K562 (cell line): ENCODE data around the gene SHISA3. TPM values are rescaled to one million over a fixed set of nuclear protein-coding genes. Genes with fewer than 3 reads are reported as not detected.

Source experiments
- ATAC-seq: fragments of 200-7000 bp; cut with Tn5 transposase; 3 replicates; pipeline ENCODE4 v1.9.1; 2020; ENCODE audit warnings: moderate library complexity
- BruUV-seq: library from RNA; stranded (reverse); fragments of 400-500 nt; replicated peaks from 2 replicates; lab custom pipeline; 2021; lab: Mats Ljungman, UMichigan
- CTCF ChIA-PET: fragments of 300-600 bp; formaldehyde crosslinking; extraction: SDS; loops from one replicate; lab custom pipeline; 2021; ENCODE audit warnings: low intra/inter-chr PET ratio; lab: Yijun Ruan, JAX
- POLR2A ChIA-PET: fragments of 300-600, 350-650 bp; sonication (Branson Sonifier 250); formaldehyde crosslinking; extraction: SDS; loops from one replicate; lab custom pipeline; 2021; ENCODE audit warnings: antibody characterized with exemption, inconsistent platforms; lab: Yijun Ruan, JAX
- DNase-seq, 4 experiments: peaks; one replicate each; pipeline versions ENCODE4 v3.0.0 to v3.0.0-alpha.2; 2011 to 2018; ENCODE audit warnings: low spot score in 3 of 4, mixed read lengths in 3 of 4; ENCODE audit errors: extremely low read depth in 1 of 4
- FAIRE-seq: peaks from 2 replicates; lab custom pipeline; 2011; peaks lifted over from hg19 to GRCh38; lab: Jason Lieb, UNC
- H2AFZ ChIP-seq: 2 replicates; pipeline ENCODE4 v1.6.0; 2011; ENCODE audit warnings: low read depth, low read length, control low read depth, inconsistent platforms
- H3K27ac ChIP-seq: fragments of 200-600 bp; 3 replicates; pipeline ENCODE4 v1.8.0; 2011; ENCODE audit warnings: low read depth, mild to moderate bottlenecking, control low read depth, inconsistent platforms, low read length, moderate library complexity, mixed read lengths; ENCODE audit errors: extremely low read depth
- H3K27me3 ChIP-seq, 2 experiments: fragments of 300-600 bp in 1 of 2; 2 replicates in 1 of 2; 3 replicates in 1 of 2; pipeline versions ENCODE4 v1.6.0 to v1.8.0; 2011; ENCODE audit warnings: inconsistent platforms in 2 of 2, low read length in 2 of 2, mild to moderate bottlenecking in 1 of 2, mixed read lengths in 1 of 2, moderate library complexity in 1 of 2; ENCODE audit not compliant: control insufficient read depth in 2 of 2, insufficient read depth in 2 of 2
- H3K36me3 ChIP-seq: fragments of 300-600 bp; 3 replicates; pipeline ENCODE4 v1.8.0; 2011; ENCODE audit warnings: mild to moderate bottlenecking, low read length, inconsistent platforms; ENCODE audit not compliant: control insufficient read depth, insufficient read depth
- H3K4me1 ChIP-seq, 2 experiments: fragments of 200-600 bp in 1 of 2; replicated peaks in 1 of 2; 2 replicates in 1 of 2; 3 replicates in 1 of 2; pipeline versions ENCODE4 v1.5.1 to v1.8.0; 2011; ENCODE audit warnings: inconsistent platforms in 2 of 2, low read length in 2 of 2, mild to moderate bottlenecking in 1 of 2, mixed read lengths in 1 of 2, moderate library complexity in 1 of 2; ENCODE audit not compliant: control insufficient read depth in 2 of 2, insufficient read depth in 2 of 2
- H3K4me2 ChIP-seq: 2 replicates; pipeline ENCODE4 v1.6.1; 2011; ENCODE audit warnings: low read length, control low read depth, inconsistent platforms, mixed read lengths; ENCODE audit not compliant: insufficient read depth
- H3K4me3 ChIP-seq: fragments of 200-600 bp; sonication (generic), shearing (Covaris generic); 2 replicates; pipeline ENCODE4 v1.5.1; 2016; ENCODE audit warnings: control low read depth, inconsistent platforms
- H3K79me2 ChIP-seq: fragments of 200-600 bp; 3 replicates; pipeline ENCODE4 v1.8.0; 2011; ENCODE audit warnings: low read length, inconsistent platforms; ENCODE audit not compliant: control insufficient read depth, insufficient read depth
- H3K9ac ChIP-seq, 2 experiments: 2 replicates each; pipeline versions ENCODE4 v1.6.0 to v1.6.1; 2011; ENCODE audit warnings: low read depth in 2 of 2, low read length in 2 of 2, control low read depth in 1 of 2, inconsistent platforms in 1 of 2, mild to moderate bottlenecking in 1 of 2, mixed read lengths in 1 of 2; ENCODE audit not compliant: insufficient read depth in 1 of 2
- H3K9me1 ChIP-seq: one replicate; pipeline ENCODE4 v1.6.0; 2011; ENCODE audit warnings: inconsistent platforms, mild to moderate bottlenecking, low read length, moderate library complexity; ENCODE audit not compliant: control insufficient read depth, insufficient read depth
- H3K9me3 ChIP-seq: replicated peaks from 2 replicates; pipeline ENCODE4 v1.5.1; 2011; ENCODE audit warnings: low read depth, low read length, inconsistent platforms; ENCODE audit not compliant: control insufficient read depth, insufficient read depth
- H4K20me1 ChIP-seq: replicated peaks from 2 replicates; pipeline ENCODE4 v1.6.1; 2011; ENCODE audit warnings: low read length, inconsistent platforms, mixed read lengths; ENCODE audit not compliant: control insufficient read depth, insufficient read depth
- CCNT2 ChIP-seq: IDR thresholded peaks from 2 replicates; pipeline ENCODE4 v1.6.1; 2011; ENCODE audit warnings: borderline replicate concordance, low read depth, mild to moderate bottlenecking, moderate library complexity, mixed read lengths, low read length; ENCODE audit not compliant: insufficient read length; ENCODE audit errors: extremely low read depth
- EGR1 ChIP-seq: fragments of 450-650 bp; conservative IDR thresholded peaks from 2 replicates; pipeline ENCODE4 v1.6.1; 2017; ENCODE audit warnings: mild to moderate bottlenecking
- ETV6 ChIP-seq, 3 experiments: fragments of 150-350 bp in 1 of 3; sonication (generic) in 1 of 3; formaldehyde crosslinking in 1 of 3; IDR thresholded peaks; 2 replicates each; pipeline versions ENCODE4 v1.6.1 to v1.8.0; 2014 to 2022; ENCODE audit warnings: borderline replicate concordance in 2 of 3, low read depth in 2 of 3, antibody characterized with exemption in 1 of 3, low read length in 1 of 3, mild to moderate bottlenecking in 1 of 3, missing genetic modification reagents in 1 of 3
- FOXJ2 ChIP-seq: fragments of 200-800 bp; sonication (Bioruptor generic); IDR thresholded peaks from 2 replicates; pipeline ENCODE4 v1.6.1; 2016; ENCODE audit warnings: missing genetic modification characterization, missing compliant biosample characterization
- PCBP1 ChIP-seq: fragments of 200-400 bp; formaldehyde crosslinking; IDR thresholded peaks from 2 replicates; pipeline ENCODE4 v1.6.1; 2018; ENCODE audit warnings: mild to moderate bottlenecking, low read depth, low read length; ENCODE audit not compliant: poor library complexity, severe bottlenecking
- POLR3A ChIP-seq: IDR thresholded peaks from 2 replicates; pipeline ENCODE4 v1.6.1; 2011; ENCODE audit warnings: borderline replicate concordance, mild to moderate bottlenecking, moderate library complexity; ENCODE audit not compliant: insufficient read length, insufficient read depth; ENCODE audit errors: extremely low read depth
- PRMT5 ChIP-seq: sonication (generic); formaldehyde crosslinking; IDR thresholded peaks from 2 replicates; pipeline ENCODE4 v1.5.0; 2020; ENCODE audit warnings: missing genetic modification reagents
- SMARCB1 ChIP-seq: IDR thresholded peaks from 2 replicates; pipeline ENCODE4 v1.6.1; 2011; ENCODE audit warnings: improper control_type of control experiment, low read depth; ENCODE audit not compliant: insufficient read length
- SNRNP70 ChIP-seq: fragments of 200-400 bp; formaldehyde crosslinking; optimal IDR thresholded peaks from 2 replicates; pipeline ENCODE3; 2017; ENCODE audit warnings: low read depth, low read length
- ZNF143 ChIP-seq: sonication (generic); formaldehyde crosslinking; IDR thresholded peaks from 2 replicates; pipeline ENCODE4 v1.9.0; 2022; ENCODE audit warnings: mild to moderate bottlenecking, missing genetic modification reagents
- ZNF384 ChIP-seq: IDR thresholded peaks from 2 replicates; pipeline ENCODE4 v1.6.1; 2012; ENCODE audit warnings: low read depth, low read length, improper control_type of control experiment
- ZNF766 ChIP-seq: fragments of 200-800 bp; sonication (Bioruptor generic); conservative IDR thresholded peaks from 2 replicates; pipeline ENCODE4 v1.6.1; 2016; ENCODE audit warnings: missing genetic modification characterization, missing compliant biosample characterization
- WGBS: fragments of 100-300 bp; shearing (Covaris generic); methylation state at CpG from one replicate; pipeline ENCODE4 v1.1.6; 2016; ENCODE audit warnings: low coverage, mixed read lengths; ENCODE audit not compliant: insufficient coverage; ENCODE audit errors: missing lambda C conversion rate; 5-methylcytosine and 5-hydroxymethylcytosine counted together
- in situ Hi-C: fragments of 300-500 bp; cut with MboI; formaldehyde crosslinking; loops from 4 replicates; pipeline ENCODE4 v1.15.0; 2018; ENCODE audit warnings: inconsistent platforms, mixed read lengths
- intact Hi-C: fragments of 100-400 bp; cut with micrococcal nuclease; formaldehyde crosslinking; loops from 2 replicates; pipeline ENCODE4 v1.14.2; 2022
- polyA plus RNA-seq, 8 experiments: library from polyadenylated mRNA; depleted of rRNA in 4 of 8; stranded (reverse) in 5 of 8; unstranded in 3 of 8; fragments of >200 nt; fragmentation: Nextera tagmentation in 2 of 8; fragmentation: Illumina TruSeq in 1 of 8; extraction: Ambion mirVana in 2 of 8; extraction: Trizol in 1 of 8; gene quantifications; 2 replicates each; pipeline versions ENCODE4 v1.2.1 to v1.2.3, GENCODE V29; 2011 to 2014; ENCODE audit warnings: inconsistent platforms in 1 of 8, missing spikeins in 1 of 8
- total RNA-seq, 7 experiments: library from RNA; depleted of rRNA in 6 of 7; stranded (reverse); fragments of >200 nt in 6 of 7; fragmentation: Illumina TruSeq in 2 of 7; extraction: Trizol in 2 of 7; gene quantifications; 2 replicates each; pipeline versions ENCODE4 v1.2.1 to v1.2.3, GENCODE V29; 2011 to 2021; ENCODE audit warnings: low replicate concordance in 1 of 7
- TF ChIP-seq, protein P1 (sequence below): fragments of 200-800 bp; sonication (Bioruptor generic); IDR thresholded peaks from 2 replicates; pipeline ENCODE4 v1.6.1; 2017; ENCODE audit warnings: missing genetic modification characterization, missing compliant biosample characterization
- TF ChIP-seq, protein P2 (sequence below): fragments of 200-800 bp; sonication (Bioruptor generic); IDR thresholded peaks from 2 replicates; pipeline ENCODE4 v1.6.1; 2016; ENCODE audit warnings: missing genetic modification characterization, missing compliant biosample characterization

Gene SHISA3
- total and polyA plus RNA-seq, 9 of the 15 experiments (the other 6 are each of a cell fraction or from before 2014, with no cell fraction given): not detected

DNA sequence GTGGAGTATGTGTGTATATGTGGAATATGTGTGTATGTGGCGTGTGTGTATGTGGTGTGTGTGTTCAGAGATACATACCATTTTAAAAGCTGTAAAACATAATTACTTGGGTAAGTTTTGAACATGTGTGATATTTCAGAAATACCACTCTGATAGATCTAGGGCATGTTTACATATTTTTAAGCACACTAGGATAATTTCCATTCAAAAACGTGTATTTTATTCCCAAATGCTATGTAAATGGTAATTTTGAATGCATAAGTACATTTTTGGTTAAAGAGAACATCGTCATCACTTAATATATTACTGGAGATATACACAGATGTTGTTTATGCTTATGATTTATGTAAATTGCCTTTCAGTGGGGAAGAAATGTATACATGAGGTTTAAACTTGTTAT, 34.7 kb upstream of the SHISA3 start (continued):
- no peak for TF ChIP-seq ZNF143 (CRISPR knock-in tag)
- TF ChIP-seq ZNF384: no peak
- TF ChIP-seq, protein P1, sequence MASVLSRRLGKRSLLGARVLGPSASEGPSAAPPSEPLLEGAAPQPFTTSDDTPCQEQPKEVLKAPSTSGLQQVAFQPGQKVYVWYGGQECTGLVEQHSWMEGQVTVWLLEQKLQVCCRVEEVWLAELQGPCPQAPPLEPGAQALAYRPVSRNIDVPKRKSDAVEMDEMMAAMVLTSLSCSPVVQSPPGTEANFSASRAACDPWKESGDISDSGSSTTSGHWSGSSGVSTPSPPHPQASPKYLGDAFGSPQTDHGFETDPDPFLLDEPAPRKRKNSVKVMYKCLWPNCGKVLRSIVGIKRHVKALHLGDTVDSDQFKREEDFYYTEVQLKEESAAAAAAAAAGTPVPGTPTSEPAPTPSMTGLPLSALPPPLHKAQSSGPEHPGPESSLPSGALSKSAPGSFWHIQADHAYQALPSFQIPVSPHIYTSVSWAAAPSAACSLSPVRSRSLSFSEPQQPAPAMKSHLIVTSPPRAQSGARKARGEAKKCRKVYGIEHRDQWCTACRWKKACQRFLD (CRISPR knock-in tag): no peak
- no peak for TF ChIP-seq SNRNP70
- TF ChIP-seq POLR3A: no peak
- no peak for TF ChIP-seq ETV6 (IDR thresholded peaks at IDR 0.05; ENCODE audit: borderline replicate concordance in 1 of 2, low read depth in 2 of 2, low read length in 1 of 2)
- TF ChIP-seq ETV6 (CRISPR knock-in tag; IDR thresholded peaks at IDR 0.05; ENCODE audit: borderline replicate concordance): no peak
- TF ChIP-seq ZNF766 (CRISPR knock-in tag): no peak

DNA sequence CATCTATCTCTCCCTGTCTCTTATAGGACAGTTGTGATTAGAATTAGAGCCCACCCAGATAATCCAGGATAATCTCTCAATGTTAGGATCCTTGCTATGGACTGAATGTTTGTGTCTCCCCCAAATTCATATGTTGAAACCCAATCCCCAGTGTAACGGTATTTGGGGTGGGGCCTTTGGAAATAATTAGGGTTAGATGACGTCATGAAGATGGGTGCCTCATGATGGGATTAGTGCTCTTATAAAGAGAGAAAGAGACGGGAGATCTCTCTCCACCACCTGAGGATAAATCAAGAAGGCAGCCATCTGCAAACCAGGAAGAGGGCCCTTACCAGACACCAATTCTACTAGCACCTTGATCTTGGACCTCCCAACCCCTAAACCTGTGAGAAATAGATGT, 33.7 kb upstream of the SHISA3 start:
- Histone ChIP-seq H3K9me1 (no peaks in the 10 kb centered on the region), H3K27ac (no peak overlapping the region), H3K4me3 (no peak overlapping the region), H3K4me2 (no peak overlapping the region), H4K20me1 (no peaks in the 10 kb centered on the region), H3K4me1 (no peaks in the 10 kb centered on the region), H3K9ac (no peak overlapping the region), H3K9me3 (no peaks in the 10 kb centered on the region), H2AFZ (no peak overlapping the region), H3K36me3 (no peaks in the 10 kb centered on the region), H3K79me2 (no peaks in the 10 kb centered on the region), H3K27me3 (no peaks in the 10 kb centered on the region)
- CTCF ChIA-PET: no interaction called here
- in situ Hi-C loops (no loop called here), intact Hi-C loops (no loop called here)
- no peak for DNase-seq
- no TSS peak for BruUV-seq
- no peak for ATAC-seq
- POLR2A ChIA-PET: no interaction called here
- FAIRE-seq: no peak
- 3% methylated on average over 3 of the region's 3 CpGs for WGBS
- no peak for TF ChIP-seq CCNT2
- no peak for TF ChIP-seq SMARCB1
- TF ChIP-seq PRMT5: no peak
- TF ChIP-seq EGR1: no peak
- TF ChIP-seq PCBP1: no peak
- TF ChIP-seq FOXJ2 (tag): no peak
- TF ChIP-seq, protein P2, sequence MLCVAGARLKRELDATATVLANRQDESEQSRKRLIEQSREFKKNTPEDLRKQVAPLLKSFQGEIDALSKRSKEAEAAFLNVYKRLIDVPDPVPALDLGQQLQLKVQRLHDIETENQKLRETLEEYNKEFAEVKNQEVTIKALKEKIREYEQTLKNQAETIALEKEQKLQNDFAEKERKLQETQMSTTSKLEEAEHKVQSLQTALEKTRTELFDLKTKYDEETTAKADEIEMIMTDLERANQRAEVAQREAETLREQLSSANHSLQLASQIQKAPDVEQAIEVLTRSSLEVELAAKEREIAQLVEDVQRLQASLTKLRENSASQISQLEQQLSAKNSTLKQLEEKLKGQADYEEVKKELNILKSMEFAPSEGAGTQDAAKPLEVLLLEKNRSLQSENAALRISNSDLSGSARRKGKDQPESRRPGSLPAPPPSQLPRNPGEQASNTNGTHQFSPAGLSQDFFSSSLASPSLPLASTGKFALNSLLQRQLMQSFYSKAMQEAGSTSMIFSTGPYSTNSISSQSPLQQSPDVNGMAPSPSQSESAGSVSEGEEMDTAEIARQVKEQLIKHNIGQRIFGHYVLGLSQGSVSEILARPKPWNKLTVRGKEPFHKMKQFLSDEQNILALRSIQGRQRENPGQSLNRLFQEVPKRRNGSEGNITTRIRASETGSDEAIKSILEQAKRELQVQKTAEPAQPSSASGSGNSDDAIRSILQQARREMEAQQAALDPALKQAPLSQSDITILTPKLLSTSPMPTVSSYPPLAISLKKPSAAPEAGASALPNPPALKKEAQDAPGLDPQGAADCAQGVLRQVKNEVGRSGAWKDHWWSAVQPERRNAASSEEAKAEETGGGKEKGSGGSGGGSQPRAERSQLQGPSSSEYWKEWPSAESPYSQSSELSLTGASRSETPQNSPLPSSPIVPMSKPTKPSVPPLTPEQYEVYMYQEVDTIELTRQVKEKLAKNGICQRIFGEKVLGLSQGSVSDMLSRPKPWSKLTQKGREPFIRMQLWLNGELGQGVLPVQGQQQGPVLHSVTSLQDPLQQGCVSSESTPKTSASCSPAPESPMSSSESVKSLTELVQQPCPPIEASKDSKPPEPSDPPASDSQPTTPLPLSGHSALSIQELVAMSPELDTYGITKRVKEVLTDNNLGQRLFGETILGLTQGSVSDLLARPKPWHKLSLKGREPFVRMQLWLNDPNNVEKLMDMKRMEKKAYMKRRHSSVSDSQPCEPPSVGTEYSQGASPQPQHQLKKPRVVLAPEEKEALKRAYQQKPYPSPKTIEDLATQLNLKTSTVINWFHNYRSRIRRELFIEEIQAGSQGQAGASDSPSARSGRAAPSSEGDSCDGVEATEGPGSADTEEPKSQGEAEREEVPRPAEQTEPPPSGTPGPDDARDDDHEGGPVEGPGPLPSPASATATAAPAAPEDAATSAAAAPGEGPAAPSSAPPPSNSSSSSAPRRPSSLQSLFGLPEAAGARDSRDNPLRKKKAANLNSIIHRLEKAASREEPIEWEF (CRISPR knock-in tag): no peak
